ENCODE measurements around the gene CPEB4. TPM values are rescaled to one million over a fixed set of nuclear protein-coding genes. Genes with fewer than 3 reads are reported as not detected.

CPEB4 gene
- total and polyA plus RNA-seq, 10 of the 15 experiments (the other 5 are each of a cell fraction or from before 2014, with no cell fraction given), result 6.9 to 33.1 (median 20.4) TPM

DNA sequence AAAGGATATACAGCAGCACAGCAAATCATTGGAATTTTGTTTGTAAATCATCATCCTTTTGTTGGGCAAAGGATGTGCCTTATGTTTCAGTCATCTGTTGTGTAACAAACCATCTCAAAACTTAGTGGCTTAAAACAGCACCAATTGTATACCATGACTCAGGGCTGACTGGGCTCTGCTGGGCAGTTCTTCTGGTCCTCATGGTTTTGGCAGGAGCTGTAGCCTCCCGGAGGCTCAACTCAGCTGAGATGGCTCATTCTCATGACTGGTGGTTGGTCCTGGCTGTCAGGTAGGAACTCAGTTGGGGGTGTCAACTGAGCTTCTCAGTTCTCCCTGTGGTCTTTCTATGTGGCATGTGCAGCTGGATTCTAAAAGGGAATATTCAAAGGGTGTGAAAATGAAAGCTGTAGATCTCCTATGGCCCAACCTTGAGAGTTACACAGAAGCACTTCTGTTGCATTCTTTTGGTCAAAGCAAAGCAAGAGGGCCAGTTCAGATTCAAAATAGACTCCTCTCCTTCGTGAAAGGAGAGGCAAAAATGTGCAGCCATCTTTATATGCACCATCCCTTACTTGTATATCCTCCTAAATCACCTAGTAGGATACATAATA, 39.1 kb upstream of the CPEB4 start (continued):
- TF ChIP-seq CBFB (IDR thresholded peaks at IDR 0.05; ENCODE audit: low read depth) (no peak), MYB (IDR thresholded peaks at IDR 0.05; ENCODE audit: borderline replicate concordance, low read depth, low read length) (no peak), EZH2 (IDR thresholded peaks at IDR 0.05; ENCODE audit: borderline replicate concordance, control insufficient read depth, low read depth, low read length) (no peak), SMC3 (IDR thresholded peaks at IDR 0.05; ENCODE audit: borderline replicate concordance, low read length) (no peak)

DNA sequence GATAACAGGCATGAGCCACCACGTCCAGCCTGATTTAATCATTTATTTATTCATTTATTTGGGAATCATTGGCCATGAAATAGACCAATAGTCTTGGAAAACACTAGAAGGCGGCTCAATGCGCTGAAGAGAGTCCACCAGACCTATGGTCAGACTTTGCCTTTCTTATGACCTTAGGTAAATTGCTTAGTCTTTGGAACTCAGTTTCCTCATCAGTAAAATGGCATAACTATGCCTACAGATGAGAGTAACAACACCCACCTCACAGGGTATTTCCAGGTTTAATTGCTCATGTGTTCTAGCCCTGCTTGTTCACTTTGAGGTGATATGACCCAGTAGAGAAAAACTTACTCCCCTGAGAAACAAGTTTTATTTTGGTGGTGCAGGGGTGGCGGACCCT, 38.2 kb upstream of the CPEB4 start:
- Histone ChIP-seq H3K4me1 (ENCODE audit: control insufficient read depth, insufficient read depth, low read length) (no peaks in the 10 kb centered on the region), H3K27ac (ENCODE audit: control insufficient read depth, insufficient read depth) (no peak overlapping the region), H3K79me2 (ENCODE audit: control insufficient read depth, insufficient read depth, low read length) (no peaks in the 10 kb centered on the region), H3K27me3 (replicated peaks in 1 of 2; ENCODE audit: control insufficient read depth in 2 of 2, insufficient read depth in 2 of 2, low read length in 1 of 2) (no peaks in the 10 kb centered on the region), H3K36me3 (ENCODE audit: control insufficient read depth in 2 of 2, insufficient read depth in 2 of 2, low read length in 1 of 2) (no peaks in the 10 kb centered on the region), H4K20me1 (ENCODE audit: control insufficient read depth, insufficient read depth) (no peaks in the 10 kb centered on the region), H3K4me3 (no peak overlapping the region), H3K4me2 (ENCODE audit: control insufficient read depth, insufficient read depth) (no peak overlapping the region), H3K9me3 (replicated peaks; ENCODE audit: control insufficient read depth, insufficient read depth, low read length) (peaks cover 3% of the 10 kb centered on the region; the same call in 2 of the 3 replicates), H2AFZ (ENCODE audit: control insufficient read depth, low read depth, low read length) (no peak overlapping the region), H3K9ac (ENCODE audit: control insufficient read depth, insufficient read depth, low read length) (no peak overlapping the region)
- FAIRE-seq (no peak), DNase-seq (ENCODE audit: low read depth, low spot score) (no peak), ATAC-seq (no peak)
- BruUV-seq (replicated peaks), result no TSS peak
- POLR2A ChIA-PET, result no interaction called here
- TF ChIP-seq, protein P1, sequence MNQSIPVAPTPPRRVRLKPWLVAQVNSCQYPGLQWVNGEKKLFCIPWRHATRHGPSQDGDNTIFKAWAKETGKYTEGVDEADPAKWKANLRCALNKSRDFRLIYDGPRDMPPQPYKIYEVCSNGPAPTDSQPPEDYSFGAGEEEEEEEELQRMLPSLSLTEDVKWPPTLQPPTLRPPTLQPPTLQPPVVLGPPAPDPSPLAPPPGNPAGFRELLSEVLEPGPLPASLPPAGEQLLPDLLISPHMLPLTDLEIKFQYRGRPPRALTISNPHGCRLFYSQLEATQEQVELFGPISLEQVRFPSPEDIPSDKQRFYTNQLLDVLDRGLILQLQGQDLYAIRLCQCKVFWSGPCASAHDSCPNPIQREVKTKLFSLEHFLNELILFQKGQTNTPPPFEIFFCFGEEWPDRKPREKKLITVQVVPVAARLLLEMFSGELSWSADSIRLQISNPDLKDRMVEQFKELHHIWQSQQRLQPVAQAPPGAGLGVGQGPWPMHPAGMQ (IDR thresholded peaks at IDR 0.05; ENCODE audit: borderline replicate concordance), result no peak
- TF ChIP-seq PML (IDR thresholded peaks at IDR 0.05; ENCODE audit: low read length) (no peak), BACH1 (IDR thresholded peaks at IDR 0.05; ENCODE audit: borderline replicate concordance) (no peak), MEF2A (IDR thresholded peaks at IDR 0.05; ENCODE audit: insufficient read depth, low read depth, low read length) (no peak), NFYA (IDR thresholded peaks at IDR 0.05; ENCODE audit: borderline replicate concordance, low read depth, low read length) (no peak), SIN3A (IDR thresholded peaks at IDR 0.05; ENCODE audit: low read depth, low read length) (no peak), EZH2 (IDR thresholded peaks at IDR 0.05; ENCODE audit: borderline replicate concordance, control insufficient read depth, low read depth, low read length) (no peak), SRF (IDR thresholded peaks at IDR 0.05; ENCODE audit: low read depth in 2 of 2, low read length in 2 of 2) (no peak), JUND (IDR thresholded peaks at IDR 0.05; ENCODE audit: low read depth, low read length) (no peak), STAT1 (conservative IDR thresholded peaks at IDR 0.05) (no peak), BRCA1 (IDR thresholded peaks at IDR 0.05; ENCODE audit: low read depth, low read length) (no peak)
- TF ChIP-seq, protein P2, sequence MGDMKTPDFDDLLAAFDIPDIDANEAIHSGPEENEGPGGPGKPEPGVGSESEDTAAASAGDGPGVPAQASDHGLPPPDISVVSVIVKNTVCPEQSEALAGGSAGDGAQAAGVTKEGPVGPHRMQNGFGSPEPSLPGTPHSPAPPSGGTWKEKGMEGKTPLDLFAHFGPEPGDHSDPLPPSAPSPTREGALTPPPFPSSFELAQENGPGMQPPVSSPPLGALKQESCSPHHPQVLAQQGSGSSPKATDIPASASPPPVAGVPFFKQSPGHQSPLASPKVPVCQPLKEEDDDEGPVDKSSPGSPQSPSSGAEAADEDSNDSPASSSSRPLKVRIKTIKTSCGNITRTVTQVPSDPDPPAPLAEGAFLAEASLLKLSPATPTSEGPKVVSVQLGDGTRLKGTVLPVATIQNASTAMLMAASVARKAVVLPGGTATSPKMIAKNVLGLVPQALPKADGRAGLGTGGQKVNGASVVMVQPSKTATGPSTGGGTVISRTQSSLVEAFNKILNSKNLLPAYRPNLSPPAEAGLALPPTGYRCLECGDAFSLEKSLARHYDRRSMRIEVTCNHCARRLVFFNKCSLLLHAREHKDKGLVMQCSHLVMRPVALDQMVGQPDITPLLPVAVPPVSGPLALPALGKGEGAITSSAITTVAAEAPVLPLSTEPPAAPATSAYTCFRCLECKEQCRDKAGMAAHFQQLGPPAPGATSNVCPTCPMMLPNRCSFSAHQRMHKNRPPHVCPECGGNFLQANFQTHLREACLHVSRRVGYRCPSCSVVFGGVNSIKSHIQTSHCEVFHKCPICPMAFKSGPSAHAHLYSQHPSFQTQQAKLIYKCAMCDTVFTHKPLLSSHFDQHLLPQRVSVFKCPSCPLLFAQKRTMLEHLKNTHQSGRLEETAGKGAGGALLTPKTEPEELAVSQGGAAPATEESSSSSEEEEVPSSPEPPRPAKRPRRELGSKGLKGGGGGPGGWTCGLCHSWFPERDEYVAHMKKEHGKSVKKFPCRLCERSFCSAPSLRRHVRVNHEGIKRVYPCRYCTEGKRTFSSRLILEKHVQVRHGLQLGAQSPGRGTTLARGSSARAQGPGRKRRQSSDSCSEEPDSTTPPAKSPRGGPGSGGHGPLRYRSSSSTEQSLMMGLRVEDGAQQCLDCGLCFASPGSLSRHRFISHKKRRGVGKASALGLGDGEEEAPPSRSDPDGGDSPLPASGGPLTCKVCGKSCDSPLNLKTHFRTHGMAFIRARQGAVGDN (IDR thresholded peaks at IDR 0.05), result no peak
- TF ChIP-seq, protein P3, sequence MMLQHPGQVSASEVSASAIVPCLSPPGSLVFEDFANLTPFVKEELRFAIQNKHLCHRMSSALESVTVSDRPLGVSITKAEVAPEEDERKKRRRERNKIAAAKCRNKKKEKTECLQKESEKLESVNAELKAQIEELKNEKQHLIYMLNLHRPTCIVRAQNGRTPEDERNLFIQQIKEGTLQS (IDR thresholded peaks at IDR 0.05; ENCODE audit: borderline replicate concordance, extremely low read depth, low read depth, low read length), result no peak
- RAD21 ChIA-PET (ENCODE audit: unreplicated experiment), result no interaction called here
- intact Hi-C loops (cut with micrococcal nuclease; ENCODE audit: unreplicated experiment) (no loop called here), in situ Hi-C loops (cut with MboI) (no loop called here)
- SMC1A ChIA-PET (ENCODE audit: uncharacterized antibody, unreplicated experiment), result interaction anchor here (1.5 kb wide), 2 partner anchors 22 to 34 kb away, joined by 4 to 5 read pairs; no protein-coding TSS in a partner anchor
- WGBS (ENCODE audit: insufficient coverage, insufficient replicate concordance, low lambda C conversion rate, missing lambda C conversion rate), result 76% methylated on average over 4 of the region's 4 CpGs
- CTCF ChIA-PET, result no interaction called here
